Endodermal cell (in vitro differentiated cells): Measurements from ENCODE around the gene LRFN2. TPM values are rescaled to one million over a fixed set of nuclear protein-coding genes. Genes with fewer than 3 reads are reported as not detected.
A peak's percentile ranks its signal among the peaks of the same experiment; 100 is the strongest.

Source experiments
- DNase-seq: peaks from one replicate; pipeline ENCODE4 v3.0.0-alpha.2; 2017
- H3K27ac ChIP-seq: 2 replicates; pipeline ENCODE4 v1.5.1; 2013; ENCODE audit warnings: mild to moderate bottlenecking, low read depth, low read length, moderate library complexity
- H3K27me3 ChIP-seq: 2 replicates; pipeline ENCODE4 v1.6.1; 2013; ENCODE audit warnings: mild to moderate bottlenecking, low read length, moderate library complexity; ENCODE audit not compliant: insufficient read depth, control insufficient read depth, poor library complexity, severe bottlenecking
- H3K36me3 ChIP-seq: 2 replicates; pipeline ENCODE4 v1.7.0; 2013; ENCODE audit warnings: mild to moderate bottlenecking, low read length, moderate library complexity; ENCODE audit not compliant: control insufficient read depth, insufficient read depth
- H3K4me1 ChIP-seq: one replicate; pipeline ENCODE4 v1.7.0; 2013; ENCODE audit warnings: low read length; ENCODE audit not compliant: control insufficient read depth, insufficient read depth
- H3K4me3 ChIP-seq: 2 replicates; pipeline ENCODE4 v1.5.1; 2013; ENCODE audit warnings: mild to moderate bottlenecking, low read length, moderate library complexity
- H3K9ac ChIP-seq: 2 replicates; pipeline ENCODE4 v1.6.1; 2013; ENCODE audit warnings: mild to moderate bottlenecking, low read length, moderate library complexity; ENCODE audit not compliant: poor library complexity, severe bottlenecking; ENCODE audit errors: extremely low read depth
- H3K9me3 ChIP-seq: 2 replicates; pipeline ENCODE4 v1.6.1; 2013; ENCODE audit warnings: mild to moderate bottlenecking, low read length, moderate library complexity; ENCODE audit not compliant: control insufficient read depth
- H3K27ac Mint-ChIP-seq: 2 replicates; pipeline ENCODE4 v1.8.0; 2020; ENCODE audit warnings: mixed read lengths
- H3K27me3 Mint-ChIP-seq: 2 replicates; pipeline ENCODE4 v1.8.0; 2021; ENCODE audit warnings: mild to moderate bottlenecking, mixed read lengths; ENCODE audit not compliant: insufficient read depth
- H3K36me3 Mint-ChIP-seq: 2 replicates; pipeline ENCODE4 v1.8.0; 2020; ENCODE audit warnings: low read depth, mixed read lengths
- H3K4me1 Mint-ChIP-seq: 2 replicates; pipeline ENCODE4 v1.8.0; 2020; ENCODE audit warnings: mixed read lengths
- H3K4me3 Mint-ChIP-seq: 2 replicates; pipeline ENCODE4 v1.8.0; 2020; ENCODE audit warnings: mild to moderate bottlenecking, moderate library complexity, mixed read lengths
- H3K9me3 Mint-ChIP-seq: 2 replicates; pipeline ENCODE4 v1.8.0; 2020; ENCODE audit warnings: mild to moderate bottlenecking, mixed read lengths
- WGBS, 2 experiments: methylation state at CpG; one replicate each; pipeline versions ENCODE4 v1.1.5 to v1.1.7; 2013; ENCODE audit warnings: missing lambda C conversion rate in 2 of 2, mixed read lengths in 1 of 2; ENCODE audit not compliant: insufficient coverage in 1 of 2, insufficient read length in 1 of 2; 5-methylcytosine and 5-hydroxymethylcytosine counted together
- total RNA-seq, 2 donors: library from RNA; stranded (reverse); fragmentation: NEBNext Ultra II Directional in 1 of 2; extraction: Animal tissue kit (Norgen Biotek cat#: 25700) in 1 of 2; gene quantifications; 2 replicates in 1 of 2; 3 replicates in 1 of 2; pipeline ENCODE4 v1.2.1, GENCODE V29; 2021
- TF ChIP-seq, protein P1 (sequence below): fragments of 200-600 bp; sonication (generic); conservative IDR thresholded peaks from 2 replicates; pipeline ENCODE4 v1.5.0; 2021; ENCODE audit warnings: antibody characterized with exemption, mild to moderate bottlenecking

Gene LRFN2
- total RNA-seq, 2 donors from 2014 or later: 0.15 TPM; not detected in 1

DNA sequence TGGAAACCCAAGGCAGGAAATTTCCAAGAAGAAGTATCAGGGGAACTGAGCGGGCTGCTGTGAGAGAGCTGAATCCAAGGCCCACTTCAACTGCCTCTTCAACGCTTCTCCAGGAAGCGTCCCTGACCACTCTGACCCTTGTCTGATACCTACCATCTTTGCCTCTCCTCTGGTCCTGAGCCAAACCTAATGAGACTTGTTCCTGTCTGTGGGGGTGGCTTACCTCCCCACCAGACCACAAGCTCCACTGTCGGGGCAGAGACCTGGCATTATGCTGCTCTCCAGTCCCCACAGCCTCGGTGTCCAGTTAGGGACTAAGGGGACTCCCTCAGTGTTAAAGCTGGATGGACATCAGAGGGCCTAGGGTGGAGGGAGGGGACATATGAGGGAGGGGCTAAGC, 49.7 kb downstream of the LRFN2 start:
- Histone ChIP-seq H3K27ac (no peak overlapping the region), H3K27me3 (no peaks in the 10 kb centered on the region), H3K4me3 (no peak overlapping the region), H3K36me3 (no peaks in the 10 kb centered on the region), H3K9ac (no peak overlapping the region), H3K4me1 (no peaks in the 10 kb centered on the region), H3K9me3 (no peaks in the 10 kb centered on the region)
- peak overlapping the region; percentile 44 for H3K27ac Mint-ChIP-seq
- H3K4me3 Mint-ChIP-seq: no peak overlapping the region
- DNase-seq: no peak
- peaks cover 7% of the 10 kb centered on the region for H3K4me1 Mint-ChIP-seq
- WGBS, 2 experiments: 95 to 100% methylated on average over 2 to 5 of the region's 5 CpGs
- H3K36me3 Mint-ChIP-seq: no peaks in the 10 kb centered on the region
- TF ChIP-seq, protein P1, sequence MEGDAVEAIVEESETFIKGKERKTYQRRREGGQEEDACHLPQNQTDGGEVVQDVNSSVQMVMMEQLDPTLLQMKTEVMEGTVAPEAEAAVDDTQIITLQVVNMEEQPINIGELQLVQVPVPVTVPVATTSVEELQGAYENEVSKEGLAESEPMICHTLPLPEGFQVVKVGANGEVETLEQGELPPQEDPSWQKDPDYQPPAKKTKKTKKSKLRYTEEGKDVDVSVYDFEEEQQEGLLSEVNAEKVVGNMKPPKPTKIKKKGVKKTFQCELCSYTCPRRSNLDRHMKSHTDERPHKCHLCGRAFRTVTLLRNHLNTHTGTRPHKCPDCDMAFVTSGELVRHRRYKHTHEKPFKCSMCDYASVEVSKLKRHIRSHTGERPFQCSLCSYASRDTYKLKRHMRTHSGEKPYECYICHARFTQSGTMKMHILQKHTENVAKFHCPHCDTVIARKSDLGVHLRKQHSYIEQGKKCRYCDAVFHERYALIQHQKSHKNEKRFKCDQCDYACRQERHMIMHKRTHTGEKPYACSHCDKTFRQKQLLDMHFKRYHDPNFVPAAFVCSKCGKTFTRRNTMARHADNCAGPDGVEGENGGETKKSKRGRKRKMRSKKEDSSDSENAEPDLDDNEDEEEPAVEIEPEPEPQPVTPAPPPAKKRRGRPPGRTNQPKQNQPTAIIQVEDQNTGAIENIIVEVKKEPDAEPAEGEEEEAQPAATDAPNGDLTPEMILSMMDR: no peak
- H3K27me3 Mint-ChIP-seq: peaks cover 9% of the 10 kb centered on the region
- no peaks in the 10 kb centered on the region for H3K9me3 Mint-ChIP-seq

GRCh38 chr6:40536442-40536841, 50.7 kb downstream of the LRFN2 start:
- Histone ChIP-seq H3K4me3 (no peak overlapping the region), H3K27me3 (no peaks in the 10 kb centered on the region), H3K36me3 (no peaks in the 10 kb centered on the region), H3K27ac (no peak overlapping the region), H3K9ac (no peak overlapping the region), H3K9me3 (no peaks in the 10 kb centered on the region), H3K4me1 (no peaks in the 10 kb centered on the region)
- H3K9me3 Mint-ChIP-seq: no peaks in the 10 kb centered on the region
- no peaks in the 10 kb centered on the region for H3K4me1 Mint-ChIP-seq
- peaks cover 9% of the 10 kb centered on the region for H3K27me3 Mint-ChIP-seq
- TF ChIP-seq, protein P1: peak; percentile 82
- 45 to 56% methylated on average over 3 of the region's 3 CpGs for WGBS, 2 experiments
- H3K4me3 Mint-ChIP-seq: no peak overlapping the region
- H3K36me3 Mint-ChIP-seq: no peaks in the 10 kb centered on the region
- H3K27ac Mint-ChIP-seq: no peak overlapping the region
- peak; percentile 91 for DNase-seq

- H3K4me1 ChIP-seq: no peaks in the 10 kb centered on the region
- H3K4me3 Mint-ChIP-seq: no peak overlapping the region
- peaks cover 5% of the 10 kb centered on the region for H3K27me3 Mint-ChIP-seq
- H3K27ac Mint-ChIP-seq: no peak overlapping the region
- no peaks in the 10 kb centered on the region for H3K36me3 Mint-ChIP-seq
- H3K9ac ChIP-seq: no peak overlapping the region
- TF ChIP-seq, protein P1: no peak
- H3K9me3 Mint-ChIP-seq: no peaks in the 10 kb centered on the region
- WGBS, 2 experiments: 87 to 100% methylated on average over 3 to 7 of the region's 7 CpGs
- H3K4me3 ChIP-seq: no peak overlapping the region
- H3K9me3 ChIP-seq: no peaks in the 10 kb centered on the region
- DNase-seq: no peak
- H3K27ac ChIP-seq: no peak overlapping the region
- H3K36me3 ChIP-seq: no peaks in the 10 kb centered on the region
- no peaks in the 10 kb centered on the region for H3K4me1 Mint-ChIP-seq
- H3K27me3 ChIP-seq: no peaks in the 10 kb centered on the region
Measured at GRCh38 chr6:40535819-40536380, 51.3 kb downstream of the LRFN2 start.
